K562 (cell line): ENCODE measurements around the gene RAMP2. TPM values are rescaled to one million over a fixed set of nuclear protein-coding genes. Genes with fewer than 3 reads are reported as not detected.

ENCODE experiments used
- ATAC-seq: fragments of 200-7000 bp; cut with Tn5 transposase; 3 replicates; pipeline ENCODE4 v1.9.1; 2020; ENCODE audit warnings: moderate library complexity
- BruUV-seq: library from RNA; stranded (reverse); fragments of 400-500 nt; replicated peaks from 2 replicates; lab custom pipeline; 2021; lab: Mats Ljungman, UMichigan
- CTCF ChIA-PET: fragments of 300-600 bp; formaldehyde crosslinking; extraction: SDS; loops from one replicate; lab custom pipeline; 2021; ENCODE audit warnings: low intra/inter-chr PET ratio; lab: Yijun Ruan, JAX
- POLR2A ChIA-PET: fragments of 300-600, 350-650 bp; sonication (Branson Sonifier 250); formaldehyde crosslinking; extraction: SDS; loops from one replicate; lab custom pipeline; 2021; ENCODE audit warnings: antibody characterized with exemption, inconsistent platforms; lab: Yijun Ruan, JAX
- DNase-seq, 4 experiments: peaks; one replicate each; pipeline versions ENCODE4 v3.0.0 to v3.0.0-alpha.2; 2011 to 2018; ENCODE audit warnings: low spot score in 3 of 4, mixed read lengths in 3 of 4; ENCODE audit errors: extremely low read depth in 1 of 4
- FAIRE-seq: peaks from 2 replicates; lab custom pipeline; 2011; peaks lifted over from hg19 to GRCh38; lab: Jason Lieb, UNC
- H2AFZ ChIP-seq: 2 replicates; pipeline ENCODE4 v1.6.0; 2011; ENCODE audit warnings: low read depth, low read length, control low read depth, inconsistent platforms
- H3K27ac ChIP-seq: fragments of 200-600 bp; 3 replicates; pipeline ENCODE4 v1.8.0; 2011; ENCODE audit warnings: low read depth, mild to moderate bottlenecking, control low read depth, inconsistent platforms, low read length, moderate library complexity, mixed read lengths; ENCODE audit errors: extremely low read depth
- H3K27me3 ChIP-seq, 2 experiments: fragments of 300-600 bp in 1 of 2; 2 replicates in 1 of 2; 3 replicates in 1 of 2; pipeline versions ENCODE4 v1.6.0 to v1.8.0; 2011; ENCODE audit warnings: inconsistent platforms in 2 of 2, low read length in 2 of 2, mild to moderate bottlenecking in 1 of 2, mixed read lengths in 1 of 2, moderate library complexity in 1 of 2; ENCODE audit not compliant: control insufficient read depth in 2 of 2, insufficient read depth in 2 of 2
- H3K36me3 ChIP-seq: fragments of 300-600 bp; 3 replicates; pipeline ENCODE4 v1.8.0; 2011; ENCODE audit warnings: mild to moderate bottlenecking, low read length, inconsistent platforms; ENCODE audit not compliant: control insufficient read depth, insufficient read depth
- H3K4me1 ChIP-seq, 2 experiments: fragments of 200-600 bp in 1 of 2; replicated peaks in 1 of 2; 2 replicates in 1 of 2; 3 replicates in 1 of 2; pipeline versions ENCODE4 v1.5.1 to v1.8.0; 2011; ENCODE audit warnings: inconsistent platforms in 2 of 2, low read length in 2 of 2, mild to moderate bottlenecking in 1 of 2, mixed read lengths in 1 of 2, moderate library complexity in 1 of 2; ENCODE audit not compliant: control insufficient read depth in 2 of 2, insufficient read depth in 2 of 2
- H3K4me2 ChIP-seq: 2 replicates; pipeline ENCODE4 v1.6.1; 2011; ENCODE audit warnings: low read length, control low read depth, inconsistent platforms, mixed read lengths; ENCODE audit not compliant: insufficient read depth
- H3K4me3 ChIP-seq: fragments of 200-600 bp; sonication (generic), shearing (Covaris generic); 2 replicates; pipeline ENCODE4 v1.5.1; 2016; ENCODE audit warnings: control low read depth, inconsistent platforms
- H3K79me2 ChIP-seq: fragments of 200-600 bp; 3 replicates; pipeline ENCODE4 v1.8.0; 2011; ENCODE audit warnings: low read length, inconsistent platforms; ENCODE audit not compliant: control insufficient read depth, insufficient read depth
- H3K9ac ChIP-seq, 2 experiments: 2 replicates each; pipeline versions ENCODE4 v1.6.0 to v1.6.1; 2011; ENCODE audit warnings: low read depth in 2 of 2, low read length in 2 of 2, control low read depth in 1 of 2, inconsistent platforms in 1 of 2, mild to moderate bottlenecking in 1 of 2, mixed read lengths in 1 of 2; ENCODE audit not compliant: insufficient read depth in 1 of 2
- H3K9me1 ChIP-seq: one replicate; pipeline ENCODE4 v1.6.0; 2011; ENCODE audit warnings: inconsistent platforms, mild to moderate bottlenecking, low read length, moderate library complexity; ENCODE audit not compliant: control insufficient read depth, insufficient read depth
- H3K9me3 ChIP-seq: replicated peaks from 2 replicates; pipeline ENCODE4 v1.5.1; 2011; ENCODE audit warnings: low read depth, low read length, inconsistent platforms; ENCODE audit not compliant: control insufficient read depth, insufficient read depth
- H4K20me1 ChIP-seq: replicated peaks from 2 replicates; pipeline ENCODE4 v1.6.1; 2011; ENCODE audit warnings: low read length, inconsistent platforms, mixed read lengths; ENCODE audit not compliant: control insufficient read depth, insufficient read depth
- CBFA2T3 ChIP-seq: fragments of 450-650 bp; IDR thresholded peaks from 2 replicates; pipeline ENCODE4 v1.6.1; 2017
- CHCHD3 ChIP-seq: fragments of 250-450 bp; sonication (Bioruptor Pico); IDR thresholded peaks from 2 replicates; pipeline ENCODE4 v2.1.2; 2022; ENCODE audit warnings: mild to moderate bottlenecking
- MEIS2 ChIP-seq: fragments of 450-650 bp; IDR thresholded peaks from 2 replicates; pipeline ENCODE4 v1.6.1; 2014; ENCODE audit warnings: mild to moderate bottlenecking; ENCODE audit not compliant: partially characterized antibody
- POLR2AphosphoS2 ChIP-seq: IDR thresholded peaks from 2 replicates; pipeline ENCODE4 v1.6.1; 2012; ENCODE audit warnings: low read length, improper control_type of control experiment
- PTBP1 ChIP-seq: fragments of 200-400 bp; formaldehyde crosslinking; IDR thresholded peaks from 2 replicates; pipeline ENCODE4 v1.6.1; 2017; ENCODE audit warnings: low read depth, low read length
- TAF15 ChIP-seq: fragments of 200-400 bp; formaldehyde crosslinking; IDR thresholded peaks from 2 replicates; pipeline ENCODE4 v1.6.1; 2017; ENCODE audit warnings: mild to moderate bottlenecking, low read depth, low read length, moderate library complexity
- TCF7 ChIP-seq: sonication (generic); IDR thresholded peaks from 2 replicates; pipeline ENCODE4 v1.6.1; 2016; ENCODE audit warnings: antibody characterized with exemption, borderline replicate concordance
- TEAD2 ChIP-seq: fragments of 450-650 bp; IDR thresholded peaks from 2 replicates; pipeline ENCODE4 v1.6.1; 2016; ENCODE audit warnings: missing genetic modification characterization, control low read depth, missing compliant biosample characterization
- TEAD4 ChIP-seq, 2 experiments: sonication (generic) in 1 of 2; formaldehyde crosslinking in 1 of 2; IDR thresholded peaks; 2 replicates each; pipeline versions ENCODE4 v1.6.1 to v1.8.0; 2012 to 2022; ENCODE audit warnings: borderline replicate concordance in 1 of 2, inconsistent platforms in 1 of 2, low read length in 1 of 2, mild to moderate bottlenecking in 1 of 2, missing genetic modification reagents in 1 of 2
- ZC3H4 ChIP-seq: sonication (generic); formaldehyde crosslinking; IDR thresholded peaks from 2 replicates; pipeline ENCODE4 v1.9.0; 2021; ENCODE audit warnings: missing genetic modification reagents, borderline replicate concordance
- ZNF121 ChIP-seq: sonication (generic); formaldehyde crosslinking; conservative IDR thresholded peaks from 2 replicates; pipeline ENCODE4 v1.8.0; 2022; ENCODE audit warnings: missing genetic modification reagents
- ZNF282 ChIP-seq: sonication (generic); formaldehyde crosslinking; IDR thresholded peaks from 2 replicates; pipeline ENCODE4 v1.8.1; 2023; ENCODE audit warnings: missing genetic modification reagents
- ZNF3 ChIP-seq: fragments of 250-450 bp; sonication (Bioruptor Pico); IDR thresholded peaks from 2 replicates; pipeline ENCODE4 v1.5.0; 2021; ENCODE audit warnings: mild to moderate bottlenecking, moderate library complexity
- WGBS: fragments of 100-300 bp; shearing (Covaris generic); methylation state at CpG from one replicate; pipeline ENCODE4 v1.1.6; 2016; ENCODE audit warnings: low coverage, mixed read lengths; ENCODE audit not compliant: insufficient coverage; ENCODE audit errors: missing lambda C conversion rate; 5-methylcytosine and 5-hydroxymethylcytosine counted together
- in situ Hi-C: fragments of 300-500 bp; cut with MboI; formaldehyde crosslinking; loops from 4 replicates; pipeline ENCODE4 v1.15.0; 2018; ENCODE audit warnings: inconsistent platforms, mixed read lengths
- intact Hi-C: fragments of 100-400 bp; cut with micrococcal nuclease; formaldehyde crosslinking; loops from 2 replicates; pipeline ENCODE4 v1.14.2; 2022
- polyA plus RNA-seq, 8 experiments: library from polyadenylated mRNA; depleted of rRNA in 4 of 8; stranded (reverse) in 5 of 8; unstranded in 3 of 8; fragments of >200 nt; fragmentation: Nextera tagmentation in 2 of 8; fragmentation: Illumina TruSeq in 1 of 8; extraction: Ambion mirVana in 2 of 8; extraction: Trizol in 1 of 8; gene quantifications; 2 replicates each; pipeline versions ENCODE4 v1.2.1 to v1.2.3, GENCODE V29; 2011 to 2014; ENCODE audit warnings: inconsistent platforms in 1 of 8, missing spikeins in 1 of 8
- total RNA-seq, 7 experiments: library from RNA; depleted of rRNA in 6 of 7; stranded (reverse); fragments of >200 nt in 6 of 7; fragmentation: Illumina TruSeq in 2 of 7; extraction: Trizol in 2 of 7; gene quantifications; 2 replicates each; pipeline versions ENCODE4 v1.2.1 to v1.2.3, GENCODE V29; 2011 to 2021; ENCODE audit warnings: low replicate concordance in 1 of 7
- TF ChIP-seq, protein P1 (sequence below): sonication (generic); formaldehyde crosslinking; IDR thresholded peaks from 2 replicates; pipeline ENCODE4 v1.8.0; 2022; ENCODE audit warnings: mild to moderate bottlenecking, low read depth, missing genetic modification reagents
- TF ChIP-seq, protein P2 (sequence below): sonication (generic); formaldehyde crosslinking; IDR thresholded peaks from 2 replicates; pipeline ENCODE4 v1.8.1; 2022; ENCODE audit warnings: missing genetic modification reagents
- TF ChIP-seq, protein P3 (sequence below): fragments of 250-450 bp; sonication (Bioruptor Pico); IDR thresholded peaks from 2 replicates; pipeline ENCODE4 v1.5.0; 2021
- TF ChIP-seq, protein P4 (sequence below): fragments of 250-450 bp; sonication (Bioruptor Pico); IDR thresholded peaks from 2 replicates; pipeline ENCODE4 v1.8.0; 2021; ENCODE audit warnings: borderline replicate concordance, mild to moderate bottlenecking, moderate library complexity; ENCODE audit not compliant: poor library complexity, severe bottlenecking

RAMP2 gene
- total and polyA plus RNA-seq, 9 of the 15 experiments (the other 6 are each of a cell fraction or from before 2014, with no cell fraction given) = not detected

DNA sequence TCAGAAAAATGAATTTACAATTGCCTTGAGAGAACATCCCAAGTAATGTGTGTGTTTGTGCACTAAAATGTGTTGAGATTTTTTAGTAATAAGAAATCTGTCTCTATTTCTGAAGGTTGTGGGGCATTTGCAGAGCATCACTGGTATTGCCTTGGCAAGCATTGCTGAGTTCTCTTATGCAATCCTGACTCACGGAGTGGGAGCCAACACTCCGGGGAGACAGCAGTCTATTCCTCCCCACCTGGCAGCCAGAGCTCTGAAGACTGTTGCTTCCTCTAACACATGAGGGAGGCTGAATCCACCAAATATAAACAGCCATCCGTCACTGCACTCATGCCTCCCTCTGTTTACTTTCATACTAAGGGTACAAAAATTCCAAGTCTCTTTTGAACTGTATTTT is 48.2 kb downstream of the RAMP2 start:
- in situ Hi-C loops (no loop called here), intact Hi-C loops (no loop called here)
- H3K4me3 ChIP-seq = no peak overlapping the region
- TF ChIP-seq ZC3H4 (no peak), MEIS2 (no peak), POLR2AphosphoS2 (no peak), PTBP1 (no peak), TCF7 (no peak), ZNF282 (CRISPR knock-in tag) (no peak), TEAD2 (tag) (no peak), TEAD4 (IDR thresholded peaks at IDR 0.05; ENCODE audit: low read length) (no peak), TEAD4 (CRISPR knock-in tag; IDR thresholded peaks at IDR 0.05; ENCODE audit: borderline replicate concordance) (no peak), CHCHD3 (CRISPR knock-in tag) (no peak), TAF15 (no peak), CBFA2T3 (no peak), ZNF121 (no peak), ZNF3 (CRISPR knock-in tag) (no peak)
- TF ChIP-seq, protein P1, sequence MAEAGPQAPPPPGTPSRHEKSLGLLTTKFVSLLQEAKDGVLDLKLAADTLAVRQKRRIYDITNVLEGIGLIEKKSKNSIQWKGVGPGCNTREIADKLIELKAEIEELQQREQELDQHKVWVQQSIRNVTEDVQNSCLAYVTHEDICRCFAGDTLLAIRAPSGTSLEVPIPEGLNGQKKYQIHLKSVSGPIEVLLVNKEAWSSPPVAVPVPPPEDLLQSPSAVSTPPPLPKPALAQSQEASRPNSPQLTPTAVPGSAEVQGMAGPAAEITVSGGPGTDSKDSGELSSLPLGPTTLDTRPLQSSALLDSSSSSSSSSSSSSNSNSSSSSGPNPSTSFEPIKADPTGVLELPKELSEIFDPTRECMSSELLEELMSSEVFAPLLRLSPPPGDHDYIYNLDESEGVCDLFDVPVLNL (CRISPR knock-in tag) = no peak
- TF ChIP-seq, protein P2, sequence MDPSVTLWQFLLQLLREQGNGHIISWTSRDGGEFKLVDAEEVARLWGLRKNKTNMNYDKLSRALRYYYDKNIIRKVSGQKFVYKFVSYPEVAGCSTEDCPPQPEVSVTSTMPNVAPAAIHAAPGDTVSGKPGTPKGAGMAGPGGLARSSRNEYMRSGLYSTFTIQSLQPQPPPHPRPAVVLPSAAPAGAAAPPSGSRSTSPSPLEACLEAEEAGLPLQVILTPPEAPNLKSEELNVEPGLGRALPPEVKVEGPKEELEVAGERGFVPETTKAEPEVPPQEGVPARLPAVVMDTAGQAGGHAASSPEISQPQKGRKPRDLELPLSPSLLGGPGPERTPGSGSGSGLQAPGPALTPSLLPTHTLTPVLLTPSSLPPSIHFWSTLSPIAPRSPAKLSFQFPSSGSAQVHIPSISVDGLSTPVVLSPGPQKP = no peak
- TF ChIP-seq, protein P3, sequence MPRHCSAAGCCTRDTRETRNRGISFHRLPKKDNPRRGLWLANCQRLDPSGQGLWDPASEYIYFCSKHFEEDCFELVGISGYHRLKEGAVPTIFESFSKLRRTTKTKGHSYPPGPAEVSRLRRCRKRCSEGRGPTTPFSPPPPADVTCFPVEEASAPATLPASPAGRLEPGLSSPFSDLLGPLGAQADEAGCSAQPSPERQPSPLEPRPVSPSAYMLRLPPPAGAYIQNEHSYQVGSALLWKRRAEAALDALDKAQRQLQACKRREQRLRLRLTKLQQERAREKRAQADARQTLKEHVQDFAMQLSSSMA (CRISPR knock-in tag) = no peak
- TF ChIP-seq, protein P4, sequence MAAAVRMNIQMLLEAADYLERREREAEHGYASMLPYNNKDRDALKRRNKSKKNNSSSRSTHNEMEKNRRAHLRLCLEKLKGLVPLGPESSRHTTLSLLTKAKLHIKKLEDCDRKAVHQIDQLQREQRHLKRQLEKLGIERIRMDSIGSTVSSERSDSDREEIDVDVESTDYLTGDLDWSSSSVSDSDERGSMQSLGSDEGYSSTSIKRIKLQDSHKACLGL (CRISPR knock-in tag) = no peak
- no peaks in the 10 kb centered on the region for H3K9me3 ChIP-seq
- no peak for FAIRE-seq
- no peak for DNase-seq
- 71% methylated on average over 3 of the region's 3 CpGs for WGBS
- CTCF ChIA-PET = interaction anchor here (0.6 kb wide), 1 partner anchor 496 kb away, joined by 3 read pairs; no protein-coding TSS in a partner anchor
- H3K27ac ChIP-seq = no peak overlapping the region
- POLR2A ChIA-PET = interaction anchor here (0.9 kb wide), 1 partner anchor 136 kb away, joined by 3 read pairs; no protein-coding TSS in a partner anchor
- peaks cover 37% of the 10 kb centered on the region for H3K36me3 ChIP-seq
- no peaks in the 10 kb centered on the region for H4K20me1 ChIP-seq
- H3K4me1 ChIP-seq = no peaks in the 10 kb centered on the region
- no peak overlapping the region for H3K9ac ChIP-seq
- H3K9me1 ChIP-seq = no peaks in the 10 kb centered on the region
- ATAC-seq = no peak
- BruUV-seq = no TSS peak
- H3K4me2 ChIP-seq = no peak overlapping the region
- H3K27me3 ChIP-seq = no peaks in the 10 kb centered on the region
- H3K79me2 ChIP-seq = no peaks in the 10 kb centered on the region
- H2AFZ ChIP-seq = no peak overlapping the region
